ENCODE results near the gene TRIM22. TPM values are rescaled to one million over a fixed set of nuclear protein-coding genes. Genes with fewer than 3 reads are reported as not detected.

The TRIM22 gene
- total RNA-seq, 4 donors from 2014 or later = 10.9 to 64.8 (median 25.4) TPM

DNA sequence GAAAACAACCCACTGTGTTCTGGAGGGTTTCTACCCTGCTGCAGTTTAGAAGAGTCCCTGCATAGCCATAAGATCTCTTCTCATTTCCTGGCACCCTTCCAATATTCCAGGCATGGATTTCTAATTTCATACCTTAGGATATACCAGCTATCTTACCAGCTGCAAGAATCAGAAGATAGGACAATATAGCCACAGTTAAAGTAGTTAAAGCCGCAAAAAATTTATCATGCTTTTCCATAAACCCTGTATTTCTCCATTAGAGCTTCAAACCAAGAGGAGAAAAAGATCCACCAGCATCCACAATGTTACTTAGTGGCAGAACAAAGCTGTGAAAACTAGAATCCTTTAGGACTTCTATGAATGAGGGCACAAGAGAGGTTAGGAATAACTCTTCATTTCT, 38.1 kb downstream of the TRIM22 start:
- Histone ChIP-seq H3K4me1 (no peaks in the 10 kb centered on the region), H3K27me3 (no peaks in the 10 kb centered on the region), H3K27ac (no peak overlapping the region), H3K4me3 (no peak overlapping the region), H3K36me3 (no peaks in the 10 kb centered on the region), H3K9me3 (no peaks in the 10 kb centered on the region)
- intact Hi-C loops (cut with DNase I; ENCODE audit: low total_unique reads) = no loop called here
- TF ChIP-seq, protein P1, sequence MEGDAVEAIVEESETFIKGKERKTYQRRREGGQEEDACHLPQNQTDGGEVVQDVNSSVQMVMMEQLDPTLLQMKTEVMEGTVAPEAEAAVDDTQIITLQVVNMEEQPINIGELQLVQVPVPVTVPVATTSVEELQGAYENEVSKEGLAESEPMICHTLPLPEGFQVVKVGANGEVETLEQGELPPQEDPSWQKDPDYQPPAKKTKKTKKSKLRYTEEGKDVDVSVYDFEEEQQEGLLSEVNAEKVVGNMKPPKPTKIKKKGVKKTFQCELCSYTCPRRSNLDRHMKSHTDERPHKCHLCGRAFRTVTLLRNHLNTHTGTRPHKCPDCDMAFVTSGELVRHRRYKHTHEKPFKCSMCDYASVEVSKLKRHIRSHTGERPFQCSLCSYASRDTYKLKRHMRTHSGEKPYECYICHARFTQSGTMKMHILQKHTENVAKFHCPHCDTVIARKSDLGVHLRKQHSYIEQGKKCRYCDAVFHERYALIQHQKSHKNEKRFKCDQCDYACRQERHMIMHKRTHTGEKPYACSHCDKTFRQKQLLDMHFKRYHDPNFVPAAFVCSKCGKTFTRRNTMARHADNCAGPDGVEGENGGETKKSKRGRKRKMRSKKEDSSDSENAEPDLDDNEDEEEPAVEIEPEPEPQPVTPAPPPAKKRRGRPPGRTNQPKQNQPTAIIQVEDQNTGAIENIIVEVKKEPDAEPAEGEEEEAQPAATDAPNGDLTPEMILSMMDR (IDR thresholded peaks at IDR 0.05) = no peak
- TF ChIP-seq POLR2A (IDR thresholded peaks at IDR 0.05) = no peak
- no peak for DNase-seq

DNA sequence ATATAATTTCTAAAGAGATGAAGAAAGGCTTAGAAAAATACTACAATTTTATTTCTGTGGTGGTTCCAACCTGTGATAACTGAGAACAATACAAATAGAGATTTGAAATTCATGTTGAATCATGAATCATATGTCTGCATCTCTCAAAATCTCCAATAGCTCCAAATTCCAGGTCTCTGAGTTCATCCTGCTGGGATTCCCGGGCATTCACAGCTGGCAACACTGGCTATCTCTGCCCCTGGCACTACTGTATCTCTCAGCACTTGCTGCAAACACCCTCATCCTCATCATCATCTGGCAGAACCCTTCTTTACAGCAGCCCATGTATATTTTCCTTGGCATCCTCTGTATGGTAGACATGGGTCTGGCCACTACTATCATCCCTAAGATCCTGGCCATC, 46.8 kb downstream of the TRIM22 start, which contains the start of gene OR56B1:
Gene OR56B1 (plus strand): TSS at position 53 of the 400 bp plus-strand sequence. CDS start 69 bp downstream, at position 122.
- intact Hi-C loops (cut with DNase I; ENCODE audit: low total_unique reads) = no loop called here
- no peak for DNase-seq
- Histone ChIP-seq H3K4me1 (no peaks in the 10 kb centered on the region), H3K9me3 (peaks cover 0 to under 1% of the 10 kb centered on the region in 2 donors), H3K27ac (no peak within 1 kb of the TSS), H3K4me3 (no peak within 1 kb of the TSS), H3K27me3 (no peaks in the 10 kb centered on the region), H3K36me3 (no peaks in the 10 kb centered on the region)
- TF ChIP-seq POLR2A (IDR thresholded peaks at IDR 0.05) = no peak
- TF ChIP-seq, protein P1 (IDR thresholded peaks at IDR 0.05) = no peak

DNA sequence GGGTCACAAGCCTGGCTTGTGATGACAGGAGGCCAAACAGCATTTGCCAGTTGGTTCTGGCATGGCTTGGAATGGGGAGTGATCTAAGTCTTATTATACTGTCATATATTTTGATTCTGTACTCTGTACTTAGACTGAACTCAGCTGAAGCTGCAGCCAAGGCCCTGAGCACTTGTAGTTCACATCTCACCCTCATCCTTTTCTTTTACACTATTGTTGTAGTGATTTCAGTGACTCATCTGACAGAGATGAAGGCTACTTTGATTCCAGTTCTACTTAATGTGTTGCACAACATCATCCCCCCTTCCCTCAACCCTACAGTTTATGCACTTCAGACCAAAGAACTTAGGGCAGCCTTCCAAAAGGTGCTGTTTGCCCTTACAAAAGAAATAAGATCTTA, 47.5 kb downstream of the TRIM22 start:
- H3K9me3 ChIP-seq = peaks cover 0 to 5% of the 10 kb centered on the region in 2 donors
- H3K27me3 ChIP-seq = no peaks in the 10 kb centered on the region
- H3K27ac ChIP-seq = no peak overlapping the region
- no peaks in the 10 kb centered on the region for H3K36me3 ChIP-seq
- H3K4me3 ChIP-seq = no peak overlapping the region
- DNase-seq = no peak
- no peaks in the 10 kb centered on the region for H3K4me1 ChIP-seq
- no peak for TF ChIP-seq POLR2A (IDR thresholded peaks at IDR 0.05)
- intact Hi-C loops (cut with DNase I; ENCODE audit: low total_unique reads) = no loop called here

DNA sequence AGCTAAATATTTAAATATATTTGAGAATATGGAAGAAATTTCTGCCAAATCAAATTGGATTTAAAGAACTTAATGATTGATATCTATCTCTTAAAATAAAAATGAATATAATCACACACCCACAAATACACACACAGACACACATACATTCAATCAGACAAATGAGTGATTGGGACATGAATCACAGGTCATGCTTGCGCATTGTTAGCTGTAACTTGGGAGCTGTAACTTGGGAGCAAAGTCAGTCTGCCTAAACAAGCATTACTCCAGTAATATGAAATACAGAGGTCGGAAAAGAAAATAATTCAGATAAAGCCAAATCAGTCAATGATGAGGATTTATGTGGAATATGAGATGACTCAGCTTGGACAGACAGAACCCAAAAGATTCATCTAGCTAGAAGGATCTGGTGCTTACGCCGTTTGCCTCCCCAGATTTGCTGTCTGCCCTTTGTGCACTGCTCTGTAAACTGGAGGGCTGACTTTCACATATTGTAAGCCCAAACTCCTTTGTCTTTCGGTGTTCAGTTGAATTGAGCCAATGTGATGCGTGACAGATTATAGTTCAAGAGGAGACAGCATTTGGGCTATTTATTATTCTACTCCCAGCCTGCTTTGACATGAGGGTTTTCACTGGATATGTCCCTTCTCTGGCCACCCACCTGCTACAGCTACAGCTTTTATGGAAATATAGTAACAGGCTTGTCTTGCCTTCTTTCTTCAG, 48.2 kb downstream of the TRIM22 start:
- no peak overlapping the region for H3K27ac ChIP-seq
- intact Hi-C loops (cut with DNase I; ENCODE audit: low total_unique reads) = no loop called here
- TF ChIP-seq, protein P1 (IDR thresholded peaks at IDR 0.05) = no peak
- TF ChIP-seq POLR2A (IDR thresholded peaks at IDR 0.05) = no peak
- no peak for DNase-seq
- no peaks in the 10 kb centered on the region for H3K36me3 ChIP-seq
- no peaks in the 10 kb centered on the region for H3K27me3 ChIP-seq
- peaks cover 0 to 5% of the 10 kb centered on the region in 2 donors for H3K9me3 ChIP-seq
- no peaks in the 10 kb centered on the region for H3K4me1 ChIP-seq
- H3K4me3 ChIP-seq = no peak overlapping the region

DNA sequence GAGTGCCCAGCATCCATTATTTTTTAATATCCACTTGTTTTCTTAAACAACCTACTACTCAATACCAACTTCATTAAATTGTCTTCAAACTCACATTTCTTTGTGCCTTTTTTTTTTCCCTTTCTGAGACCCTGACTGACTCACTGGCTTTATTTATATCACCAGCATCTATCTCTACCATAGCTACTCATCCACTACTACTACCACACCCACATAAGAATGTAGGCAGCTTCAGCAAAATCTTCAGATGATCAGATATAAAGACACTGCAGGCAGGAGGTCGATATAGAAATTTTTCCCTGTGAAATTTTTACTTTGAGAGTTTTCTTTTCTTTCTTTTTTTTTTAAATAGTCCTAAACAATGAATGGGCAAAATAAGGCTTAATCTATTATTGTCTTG, 48.8 kb downstream of the TRIM22 start:
- TF ChIP-seq POLR2A (IDR thresholded peaks at IDR 0.05) = no peak
- TF ChIP-seq, protein P1 (IDR thresholded peaks at IDR 0.05) = no peak
- no peaks in the 10 kb centered on the region for H3K27me3 ChIP-seq

More for the DNA sequence above, 48.8 kb downstream of the TRIM22 start:
- Histone ChIP-seq H3K27ac (no peak overlapping the region), H3K4me3 (no peak overlapping the region), H3K4me1 (no peaks in the 10 kb centered on the region), H3K36me3 (no peaks in the 10 kb centered on the region), H3K9me3 (peaks cover 0 to 5% of the 10 kb centered on the region in 2 donors)
- intact Hi-C loops (cut with DNase I; ENCODE audit: low total_unique reads) = no loop called here
- no peak for DNase-seq

Data from uterus (tissue), 4 donors.